ENCODE data around the gene SESTD1. TPM values are rescaled to one million over a fixed set of nuclear protein-coding genes. Genes with fewer than 3 reads are reported as not detected.

The SESTD1 gene
- 10.5 and 17.9 TPM in 2 replicates for total RNA-seq

- Histone ChIP-seq H3K27me3 (ENCODE audit: control insufficient read depth, insufficient read depth, low read length) (no peaks in the 10 kb centered on the region), H3K36me3 (ENCODE audit: control insufficient read depth, insufficient read depth, low read length) (no peaks in the 10 kb centered on the region), H3K4me3 (ENCODE audit: low read depth, low read length) (peak within 1 kb of the TSS; percentile 90)
- no peak for TF ChIP-seq CTCF (IDR thresholded peaks at IDR 0.05; ENCODE audit: insufficient read depth, low read length, poor library complexity, severe bottlenecking)
- no peak for DNase-seq (ENCODE audit: low read depth)
Measured at GRCh38 chr2:179264368-179265081, at the start of gene SESTD1. SESTD1 (minus strand) TSS chr2:179264832; CDS start chr2:179191841, 72,991 bp downstream.

- no peak overlapping the region for H3K4me3 ChIP-seq (ENCODE audit: low read depth, low read length)
- H3K36me3 ChIP-seq (ENCODE audit: control insufficient read depth, insufficient read depth, low read length): no peaks in the 10 kb centered on the region
- TF ChIP-seq CTCF (IDR thresholded peaks at IDR 0.05; ENCODE audit: insufficient read depth, low read length, poor library complexity, severe bottlenecking): no peak
- no peaks in the 10 kb centered on the region for H3K27me3 ChIP-seq (ENCODE audit: control insufficient read depth, insufficient read depth, low read length)
- DNase-seq (ENCODE audit: low read depth): no peak
Measured at GRCh38 chr2:179313057-179313456, 48.4 kb upstream of the SESTD1 start.

GRCh38 chr2:179311101-179311500 lies 46.5 kb upstream of the SESTD1 start:
- no peak for DNase-seq (ENCODE audit: low read depth)
- no peak for TF ChIP-seq CTCF (IDR thresholded peaks at IDR 0.05; ENCODE audit: insufficient read depth, low read length, poor library complexity, severe bottlenecking)
- Histone ChIP-seq H3K4me3 (ENCODE audit: low read depth, low read length) (no peak overlapping the region), H3K36me3 (ENCODE audit: control insufficient read depth, insufficient read depth, low read length) (no peaks in the 10 kb centered on the region), H3K27me3 (ENCODE audit: control insufficient read depth, insufficient read depth, low read length) (no peaks in the 10 kb centered on the region)

GRCh38 chr2:179307616-179308371 lies 43.2 kb upstream of the SESTD1 start:
- no peak for DNase-seq (ENCODE audit: low read depth)
- no peaks in the 10 kb centered on the region for H3K27me3 ChIP-seq (ENCODE audit: control insufficient read depth, insufficient read depth, low read length)
- no peak for TF ChIP-seq CTCF (IDR thresholded peaks at IDR 0.05; ENCODE audit: insufficient read depth, low read length, poor library complexity, severe bottlenecking)
- H3K4me3 ChIP-seq (ENCODE audit: low read depth, low read length): no peak overlapping the region
- H3K36me3 ChIP-seq (ENCODE audit: control insufficient read depth, insufficient read depth, low read length): no peaks in the 10 kb centered on the region

- Histone ChIP-seq H3K36me3 (ENCODE audit: control insufficient read depth, insufficient read depth, low read length) (no peaks in the 10 kb centered on the region), H3K4me3 (ENCODE audit: low read depth, low read length) (no peak overlapping the region), H3K27me3 (ENCODE audit: control insufficient read depth, insufficient read depth, low read length) (no peaks in the 10 kb centered on the region)
- DNase-seq (ENCODE audit: low read depth): no peak
- TF ChIP-seq CTCF (IDR thresholded peaks at IDR 0.05; ENCODE audit: insufficient read depth, low read length, poor library complexity, severe bottlenecking): no peak
Measured at GRCh38 chr2:179305125-179305524, 40.5 kb upstream of the SESTD1 start.
